GM19395 (cell line): ENCODE measurements around the gene SLC2A13.
A peak's percentile ranks its signal among the peaks of the same experiment; 100 is the strongest.
"Not testable (repeated sequence)": the region's sequence is repeated elsewhere in the genome, so short reads cannot be mapped to it uniquely, and the experiment has no call there.

Experiments used
- ATAC-seq: cut with Tn5 transposase; IDR thresholded peaks from one replicate; pipeline ENCODE4 v1.9.1; 2021; ENCODE audit warnings: mild to moderate bottlenecking, moderate library complexity; ENCODE audit not compliant: unreplicated experiment

SLC2A13 gene

GRCh38 chr12:40106202-40106533 is 287 bp upstream of the SLC2A13 start:
- ATAC-seq, result no peak

GRCh38 chr12:40105265-40105514 is 691 bp downstream of the SLC2A13 start:
- peak; percentile 50 for ATAC-seq

GRCh38 chr12:40104461-40105264 is 1.2 kb downstream of the SLC2A13 start:
- no peak for ATAC-seq

DNA sequence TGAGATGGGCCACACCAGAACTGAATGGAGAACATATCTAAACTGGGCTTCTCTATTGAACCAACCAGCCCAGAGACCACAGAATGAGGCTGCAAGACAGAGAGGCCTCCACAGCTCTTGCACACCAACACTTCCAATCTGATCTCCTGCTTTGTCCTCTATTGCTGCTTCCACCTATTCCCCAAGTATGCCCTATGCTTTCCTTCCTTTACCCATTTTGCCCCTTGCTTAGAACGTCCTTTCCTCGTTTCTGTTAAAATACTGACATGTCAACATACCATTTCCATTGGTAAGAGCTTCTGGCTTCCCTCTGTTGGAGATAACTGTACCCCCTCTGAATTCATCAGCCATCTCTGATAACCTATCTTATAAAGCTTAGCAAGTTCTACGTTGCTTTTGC is 2.8 kb downstream of the SLC2A13 start:
- no peak for ATAC-seq

DNA sequence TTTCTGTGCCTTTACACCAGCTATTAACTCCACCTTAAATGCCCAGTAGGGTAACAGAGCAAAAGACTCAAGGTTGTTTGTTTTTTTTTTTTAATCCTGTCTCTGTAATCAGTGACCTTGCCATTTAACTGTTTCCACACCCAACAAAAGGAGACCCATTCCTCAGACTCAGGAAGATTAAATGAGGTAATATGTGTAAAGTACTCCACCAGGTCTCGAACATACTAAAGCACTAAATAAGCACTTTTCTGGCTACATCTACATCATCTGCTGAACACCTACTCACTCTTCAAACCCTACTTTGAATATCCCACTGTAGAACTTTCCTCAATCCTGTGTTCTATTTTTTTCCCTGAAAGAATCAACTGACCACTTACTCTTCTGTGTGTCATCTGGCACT is 4.1 kb downstream of the SLC2A13 start:
- no peak for ATAC-seq

DNA sequence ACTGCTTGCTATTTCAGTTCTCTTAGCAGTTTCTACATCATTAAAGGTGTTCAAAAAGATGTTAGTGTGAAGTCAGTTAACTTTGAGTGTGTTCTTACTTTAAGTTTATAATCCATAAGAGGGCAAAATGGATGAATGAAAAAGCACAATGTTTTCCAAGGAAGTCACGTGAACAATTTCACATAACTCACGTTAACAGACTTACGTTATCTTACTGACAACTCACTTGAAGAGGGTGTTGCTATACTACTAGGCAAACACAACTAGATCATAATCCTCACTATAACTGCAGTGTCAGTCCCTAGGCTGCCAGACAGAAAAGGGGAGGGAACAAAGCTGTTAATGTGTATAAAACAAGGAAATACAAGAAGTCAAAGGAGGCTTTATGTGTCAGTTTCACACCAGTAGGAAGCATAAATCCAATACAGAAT is 6.4 kb downstream of the SLC2A13 start:
- no peak for ATAC-seq

DNA sequence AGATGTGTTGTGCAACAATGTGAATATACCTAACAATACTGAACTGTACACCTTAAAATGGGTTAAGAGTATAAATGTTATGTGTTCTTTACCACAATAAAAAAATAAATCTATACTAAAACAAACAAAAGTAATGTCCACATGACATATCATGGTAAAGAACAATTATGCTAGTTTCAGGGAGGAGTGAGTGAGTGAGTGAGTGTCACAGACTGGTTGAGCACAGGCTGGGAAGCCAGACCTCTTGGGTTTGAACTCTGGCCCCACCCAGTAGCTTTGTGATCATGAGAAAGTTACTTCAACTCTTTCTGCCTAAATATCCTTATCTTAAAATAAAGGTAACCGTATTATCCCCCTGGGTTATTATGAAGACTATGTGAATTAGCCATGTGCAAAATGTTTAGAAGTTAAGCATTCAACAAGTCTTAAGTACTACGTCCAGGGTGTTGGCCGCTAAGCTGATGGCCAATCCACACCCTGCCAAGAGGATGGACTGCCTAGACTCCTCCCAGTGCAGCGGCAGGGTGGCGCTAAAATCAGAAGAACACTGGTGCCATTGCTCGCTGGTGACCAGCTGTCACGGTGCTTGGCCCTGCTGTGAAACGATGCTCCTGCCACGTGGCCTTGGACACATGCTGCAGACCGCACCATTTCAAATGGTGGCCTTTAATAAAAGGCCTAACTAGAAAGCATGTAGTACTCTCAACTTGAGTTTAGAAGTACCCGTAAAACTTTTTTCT is 7.3 kb downstream of the SLC2A13 start:
- no peak for ATAC-seq

DNA sequence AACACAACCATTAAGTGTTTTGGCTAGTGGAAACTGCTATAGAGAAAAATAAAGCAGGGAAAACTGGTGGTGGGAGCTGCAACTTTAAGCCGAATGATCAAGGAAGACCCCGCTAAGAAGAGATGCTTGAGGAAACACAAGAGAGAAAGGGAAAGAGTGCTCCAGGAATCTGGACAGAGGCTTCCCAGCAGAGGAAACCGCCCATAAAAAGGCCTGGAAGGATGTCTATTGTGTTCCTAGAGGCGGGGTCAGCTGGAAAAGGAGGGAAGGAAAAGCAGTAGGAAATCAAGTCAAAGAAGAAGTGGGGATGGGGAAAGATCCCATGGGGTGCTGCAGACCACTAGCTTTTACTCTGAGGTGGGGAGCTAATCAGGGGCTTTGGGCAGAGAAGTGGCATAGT is 12.4 kb downstream of the SLC2A13 start:
- ATAC-seq, result no peak

GRCh38 chr12:40086471-40086870 is 19.4 kb downstream of the SLC2A13 start:
- ATAC-seq, result no peak

- ATAC-seq, result no peak
These were observed 27.6 kb downstream of the SLC2A13 start for GRCh38 chr12:40078266-40078665.

DNA sequence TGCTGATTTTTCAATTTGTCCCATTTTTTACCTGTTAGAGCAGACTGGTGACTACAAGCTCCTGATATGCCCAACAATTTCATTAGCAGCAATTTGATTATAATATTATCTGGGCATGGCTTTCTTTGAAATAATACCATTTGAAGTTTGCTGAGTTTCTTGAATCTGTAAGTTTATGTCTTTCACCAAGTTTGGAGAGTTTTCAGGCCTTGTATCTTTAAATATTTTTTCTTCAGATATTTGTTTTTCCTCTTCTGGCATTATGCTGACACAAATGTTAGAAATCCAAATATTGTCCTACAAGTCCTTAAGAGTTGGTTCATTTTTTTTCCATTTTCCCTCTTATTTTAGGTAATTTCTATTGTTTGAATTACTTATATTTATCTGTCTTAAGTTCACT is 30.4 kb downstream of the SLC2A13 start:
- no peak for ATAC-seq

GRCh38 chr12:40068416-40068815 is 37.5 kb downstream of the SLC2A13 start:
- no peak for ATAC-seq

DNA sequence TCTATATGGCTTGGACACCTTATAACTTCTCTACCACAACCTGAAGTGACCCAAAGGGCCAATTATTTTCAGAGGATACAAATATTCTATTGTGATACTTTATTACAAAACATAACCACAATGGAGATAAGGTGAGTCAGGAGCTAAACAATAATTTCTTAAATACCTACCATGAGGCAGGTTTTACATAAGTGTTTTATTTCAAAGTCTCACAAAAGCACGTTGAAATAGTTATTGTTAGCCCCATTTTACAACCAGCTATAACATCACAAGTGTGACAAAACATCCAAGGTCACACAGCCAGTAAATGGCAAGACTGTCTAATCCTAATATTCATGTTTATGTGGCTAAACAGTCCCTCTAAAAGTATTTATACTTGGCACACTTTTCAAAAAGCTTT is 40.2 kb downstream of the SLC2A13 start:
- ATAC-seq, result no peak

- ATAC-seq, result no peak
These were observed 42.5 kb downstream of the SLC2A13 start for GRCh38 chr12:40063414-40063813.

- ATAC-seq, result no peak
These were observed 47.1 kb downstream of the SLC2A13 start for GRCh38 chr12:40058721-40059190.

DNA sequence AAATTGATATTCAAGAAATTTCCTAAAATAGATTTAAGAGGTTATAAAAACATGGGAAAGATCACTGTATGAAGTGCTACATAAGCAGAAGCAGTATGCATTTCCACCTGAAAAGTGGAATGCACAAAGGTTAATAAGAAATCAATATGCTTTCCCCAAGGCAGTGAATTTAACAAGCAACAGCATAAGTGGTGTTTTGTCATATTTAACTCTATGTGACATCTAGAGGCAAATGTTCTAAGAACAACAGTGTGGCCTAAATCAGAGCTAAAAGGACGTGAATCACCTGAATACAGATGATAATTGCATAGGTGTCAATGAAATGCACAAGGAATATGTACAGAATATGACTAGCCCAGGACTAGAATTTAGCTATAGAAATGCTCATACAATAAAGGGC is 49.5 kb downstream of the SLC2A13 start:
- no peak for ATAC-seq

GRCh38 chr12:40055776-40056175 is 50.1 kb downstream of the SLC2A13 start:
- ATAC-seq, result no peak

DNA sequence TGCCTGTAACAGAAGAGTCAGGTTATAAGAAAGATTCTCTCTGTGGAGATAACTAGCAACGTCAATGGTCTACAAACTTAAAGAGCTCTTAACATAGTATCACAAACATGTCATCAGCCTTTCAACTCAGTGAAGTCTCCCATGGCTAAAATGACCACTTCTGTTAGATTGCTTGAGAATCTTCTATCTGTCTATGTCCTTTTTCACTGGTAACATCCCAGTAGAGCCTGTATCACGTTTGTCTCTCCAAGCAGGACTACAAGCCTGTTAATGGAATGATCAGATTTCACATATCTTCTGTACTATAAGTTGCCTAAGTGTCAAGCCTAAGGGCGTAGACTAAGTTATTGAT is 50.7 kb downstream of the SLC2A13 start:
- ATAC-seq, result no peak

DNA sequence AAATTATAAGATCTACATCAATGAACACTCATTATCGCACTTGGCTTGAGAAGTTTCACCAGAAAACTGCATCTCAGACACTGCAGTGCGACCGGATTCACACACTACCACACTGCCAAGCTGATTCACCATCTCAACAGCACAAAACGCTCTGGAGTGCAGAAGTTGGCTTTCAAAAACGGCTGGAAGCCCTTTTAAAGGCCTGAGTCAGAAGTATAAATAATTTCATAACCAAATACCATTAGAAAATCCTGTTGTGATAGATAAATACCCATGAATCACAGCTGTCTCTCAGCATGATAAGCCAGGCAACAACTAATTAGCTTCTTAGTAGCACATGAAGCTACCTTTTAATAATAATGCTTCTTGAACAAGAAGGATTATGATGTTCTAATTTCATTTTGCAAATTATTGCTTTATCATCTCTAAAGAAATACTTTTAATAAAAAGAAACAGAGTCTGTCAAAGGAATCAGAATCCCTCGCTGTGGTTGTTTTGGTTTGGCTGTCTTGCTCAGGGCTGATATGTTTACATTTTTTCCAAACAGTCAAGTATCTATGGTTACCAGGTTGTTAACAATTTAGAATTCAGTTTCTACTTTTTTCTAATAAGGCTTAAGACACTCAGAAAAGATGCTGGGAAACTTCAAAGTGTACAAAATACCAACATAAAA is 51.2 kb downstream of the SLC2A13 start:
- no peak for ATAC-seq

GRCh38 chr12:40049268-40049667 is 56.6 kb downstream of the SLC2A13 start:
- no peak for ATAC-seq

- ATAC-seq, result not testable (repeated sequence)
These were observed 58.9 kb downstream of the SLC2A13 start for GRCh38 chr12:40047002-40047401.

- ATAC-seq, result no peak
These were observed 60.2 kb downstream of the SLC2A13 start for GRCh38 chr12:40045656-40046055.
